Keratinocyte (primary cell): ENCODE results near the gene RGS9BP. TPM values are rescaled to one million over a fixed set of nuclear protein-coding genes. Genes with fewer than 3 reads are reported as not detected.

Experiments
- DNase-seq: peaks from one replicate; pipeline ENCODE4 v3.0.0-alpha.2; 2011; ENCODE audit warnings: low read depth, missing footprints, low spot score
- FAIRE-seq: peaks from 2 replicates; lab custom pipeline; 2011; peaks lifted over from hg19 to GRCh38; lab: Jason Lieb, UNC
- H2AFZ ChIP-seq: 2 replicates; pipeline ENCODE4 v1.6.0; 2012; ENCODE audit warnings: low read length, control low read depth, inconsistent platforms; ENCODE audit not compliant: control insufficient read depth
- H3K27ac ChIP-seq: 2 replicates; pipeline ENCODE4 v1.5.1; 2011; ENCODE audit warnings: low read length; ENCODE audit not compliant: control insufficient read depth, insufficient read depth
- H3K27me3 ChIP-seq: 3 replicates; pipeline ENCODE4 v1.6.0; 2011; ENCODE audit warnings: low read length; ENCODE audit not compliant: control insufficient read depth, insufficient read depth; ENCODE audit errors: extremely low read depth
- H3K36me3 ChIP-seq, 2 experiments: 2 replicates in 1 of 2; 3 replicates in 1 of 2; pipeline ENCODE4 v1.5.1; 2011; ENCODE audit warnings: low read length in 2 of 2, mild to moderate bottlenecking in 1 of 2; ENCODE audit not compliant: control insufficient read depth in 2 of 2, insufficient read depth in 2 of 2; ENCODE audit errors: extremely low read depth in 1 of 2
- H3K4me1 ChIP-seq: 3 replicates; pipeline ENCODE4 v1.5.1; 2011; ENCODE audit warnings: low read length; ENCODE audit not compliant: control insufficient read depth, insufficient read depth; ENCODE audit errors: extremely low read depth
- H3K4me2 ChIP-seq: 3 replicates; pipeline ENCODE4 v1.6.0; 2011; ENCODE audit warnings: low read depth, low read length; ENCODE audit not compliant: control insufficient read depth, insufficient read depth; ENCODE audit errors: extremely low read depth
- H3K4me3 ChIP-seq, 3 experiments: fragments of 200-600 bp in 1 of 3; sonication (generic) in 1 of 3; 2 replicates in 2 of 3; 3 replicates in 1 of 3; pipeline ENCODE4 v1.5.1; 2011 to 2016; ENCODE audit warnings: low read length in 3 of 3, mild to moderate bottlenecking in 3 of 3, control low read depth in 2 of 3, inconsistent platforms in 1 of 3, low read depth in 1 of 3, mixed read lengths in 1 of 3, mixed run types in 1 of 3, moderate library complexity in 1 of 3; ENCODE audit not compliant: control insufficient read depth in 2 of 3, insufficient read depth in 2 of 3; ENCODE audit errors: extremely low read depth in 1 of 3
- H3K79me2 ChIP-seq: 2 replicates; pipeline ENCODE4 v1.6.0; 2012; ENCODE audit warnings: low read length; ENCODE audit not compliant: control insufficient read depth, insufficient read depth
- H3K9ac ChIP-seq: 3 replicates; pipeline ENCODE4 v1.6.0; 2011; ENCODE audit warnings: low read length; ENCODE audit not compliant: control insufficient read depth, insufficient read depth; ENCODE audit errors: extremely low read depth
- H3K9me1 ChIP-seq: 3 replicates; pipeline ENCODE4 v1.6.0; 2011; ENCODE audit warnings: low read length; ENCODE audit not compliant: control insufficient read depth, insufficient read depth; ENCODE audit errors: extremely low read depth
- H3K9me3 ChIP-seq: 2 replicates; pipeline ENCODE4 v1.5.1; 2012; ENCODE audit warnings: low read depth, low read length; ENCODE audit not compliant: control insufficient read depth
- H4K20me1 ChIP-seq: 3 replicates; pipeline ENCODE4 v1.6.0; 2011; ENCODE audit warnings: low read length; ENCODE audit not compliant: control insufficient read depth, insufficient read depth; ENCODE audit errors: extremely low read depth
- CTCF ChIP-seq, 3 experiments: IDR thresholded peaks in 1 of 3; conservative IDR thresholded peaks in 1 of 3; optimal IDR thresholded peaks in 1 of 3; 2 replicates in 2 of 3; 3 replicates in 1 of 3; pipeline versions ENCODE3 to v1.5.1; 2011; ENCODE audit warnings: low read length in 3 of 3, mild to moderate bottlenecking in 3 of 3, moderate library complexity in 2 of 3, control low read depth in 1 of 3, inconsistent platforms in 1 of 3; ENCODE audit not compliant: insufficient read depth in 2 of 3; ENCODE audit errors: extremely low read depth in 1 of 3
- EZH2 ChIP-seq: IDR thresholded peaks from one replicate; pipeline ENCODE4 v1.6.1; 2012; ENCODE audit warnings: inconsistent platforms, mild to moderate bottlenecking, low read length, moderate library complexity
- dilution Hi-C: fragments of 300-500 bp; cut with MboI; formaldehyde crosslinking; loops from one replicate; pipeline ENCODE4 v1.7.0; 2020; ENCODE audit warnings: low sequenced_read_pairs; ENCODE audit not compliant: extremely low pct_ligation_motif_present
- polyA plus RNA-seq, 5 experiments: library from polyadenylated mRNA; depleted of rRNA in 3 of 5; stranded (reverse) in 3 of 5; stranded (forward) in 1 of 5; unstranded in 1 of 5; fragments of >200 nt; gene quantifications; 1 replicate in 1 of 5; 2 replicates in 3 of 5; 3 replicates in 1 of 5; pipeline versions ENCODE4 v1.2.1 to v1.2.3, GENCODE V29; 2011 to 2012; ENCODE audit warnings: missing spikeins in 2 of 5, low read depth in 1 of 5, low replicate concordance in 1 of 5

RGS9BP gene
- polyA plus RNA-seq, 1 donor (not counting 4 experiments of a cell fraction or from before 2014, with no cell fraction given), result 0.01 TPM

GRCh38 chr19:32638625-32639024 lies 37.0 kb upstream of the RGS9BP start:
- FAIRE-seq, result no peak
- Histone ChIP-seq H2AFZ (no peak overlapping the region), H4K20me1 (no peaks in the 10 kb centered on the region), H3K9me3 (no peaks in the 10 kb centered on the region), H3K36me3 (peaks cover 24 to 34% of the 10 kb centered on the region in 2 experiments), H3K4me2 (no peak overlapping the region), H3K27me3 (no peaks in the 10 kb centered on the region), H3K4me1 (no peaks in the 10 kb centered on the region), H3K4me3 (no peak overlapping the region), H3K9me1 (peaks cover 2% of the 10 kb centered on the region), H3K79me2 (no peaks in the 10 kb centered on the region), H3K9ac (no peak overlapping the region), H3K27ac (no peak overlapping the region)
- TF ChIP-seq CTCF (optimal IDR thresholded peaks at IDR 0.05 in 1 of 3, IDR thresholded peaks at IDR 0.05 in 1 of 3, conservative IDR thresholded peaks at IDR 0.05 in 1 of 3; ENCODE audit: extremely low read depth in 1 of 3, insufficient read depth in 2 of 3, low read length in 3 of 3) (no peak), EZH2 (no peak)
- dilution Hi-C loops, result no loop called here
- DNase-seq, result no peak

- Histone ChIP-seq H3K9me1 (no peaks in the 10 kb centered on the region), H3K9ac (no peak overlapping the region), H3K36me3 (peaks cover 30 to 32% of the 10 kb centered on the region in 2 experiments), H3K4me1 (no peaks in the 10 kb centered on the region), H4K20me1 (no peaks in the 10 kb centered on the region), H3K27me3 (no peaks in the 10 kb centered on the region), H3K27ac (no peak overlapping the region), H2AFZ (no peak overlapping the region), H3K4me3 (no peak overlapping the region), H3K4me2 (no peak overlapping the region), H3K9me3 (no peaks in the 10 kb centered on the region), H3K79me2 (no peaks in the 10 kb centered on the region)
- no peak for FAIRE-seq
- dilution Hi-C loops, result no loop called here
- DNase-seq, result no peak
- TF ChIP-seq CTCF (optimal IDR thresholded peaks at IDR 0.05 in 1 of 3, IDR thresholded peaks at IDR 0.05 in 1 of 3, conservative IDR thresholded peaks at IDR 0.05 in 1 of 3; ENCODE audit: extremely low read depth in 1 of 3, insufficient read depth in 2 of 3, low read length in 3 of 3) (no peak), EZH2 (no peak)
Observed at GRCh38 chr19:32642771-32643170, 32.9 kb upstream of the RGS9BP start.
